ENCODE measurements around the gene ARPC1A. TPM values are rescaled to one million over a fixed set of nuclear protein-coding genes. Genes with fewer than 3 reads are reported as not detected.
"Not testable (repeated sequence)": the region's sequence is repeated elsewhere in the genome, so short reads cannot be mapped to it uniquely, and the experiment has no call there.

ARPC1A gene
- polyA plus RNA-seq, 1 experiment: 243 TPM

DNA sequence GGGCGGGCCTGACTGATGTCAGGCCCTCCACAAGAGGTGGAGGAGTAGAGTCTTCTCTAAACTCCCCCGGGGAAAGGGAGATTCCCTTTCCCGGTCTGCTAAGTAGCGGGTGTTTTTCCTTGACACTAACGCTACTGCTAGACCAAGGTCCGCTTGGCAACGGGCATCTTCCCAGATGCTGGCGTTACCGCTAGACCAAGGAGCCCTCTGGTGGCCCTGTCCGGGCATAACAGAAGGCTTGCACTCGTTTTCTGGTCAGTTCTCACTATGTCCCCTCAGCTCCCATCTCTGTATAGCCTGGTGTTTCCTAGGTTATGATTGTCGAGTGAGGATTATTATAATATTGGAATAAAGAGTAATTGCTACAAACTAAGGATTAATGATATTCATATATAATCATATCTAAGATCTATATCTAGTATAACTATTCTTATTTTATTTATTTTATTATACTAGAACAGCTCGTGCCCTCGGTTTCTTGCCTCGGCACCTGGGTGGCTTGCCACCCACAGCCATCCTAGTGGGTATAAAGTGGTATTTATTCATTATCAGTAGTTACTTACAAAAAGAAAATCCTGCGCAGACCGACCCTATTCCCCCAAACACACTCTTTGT is 89.9 kb downstream of the ARPC1A start:
- peaks cover 45% of the 10 kb centered on the region for H3K36me3 ChIP-seq (ENCODE audit: control insufficient read depth, insufficient read depth, low read length)
- H3K4me3 ChIP-seq (ENCODE audit: low read depth, low read length); DNase-seq (ENCODE audit: low read depth); POLR2A ChIA-PET; H3K27me3 ChIP-seq (ENCODE audit: control insufficient read depth, insufficient read depth, low read length): not testable (repeated sequence)
- CTCF ChIA-PET: interaction anchor here (0.6 to 1.4 kb wide), 11 partner anchors 9 to 77 kb away, joined by 3 to 7 read pairs (median 3); no protein-coding TSS in a partner anchor
- TF ChIP-seq, protein P1, sequence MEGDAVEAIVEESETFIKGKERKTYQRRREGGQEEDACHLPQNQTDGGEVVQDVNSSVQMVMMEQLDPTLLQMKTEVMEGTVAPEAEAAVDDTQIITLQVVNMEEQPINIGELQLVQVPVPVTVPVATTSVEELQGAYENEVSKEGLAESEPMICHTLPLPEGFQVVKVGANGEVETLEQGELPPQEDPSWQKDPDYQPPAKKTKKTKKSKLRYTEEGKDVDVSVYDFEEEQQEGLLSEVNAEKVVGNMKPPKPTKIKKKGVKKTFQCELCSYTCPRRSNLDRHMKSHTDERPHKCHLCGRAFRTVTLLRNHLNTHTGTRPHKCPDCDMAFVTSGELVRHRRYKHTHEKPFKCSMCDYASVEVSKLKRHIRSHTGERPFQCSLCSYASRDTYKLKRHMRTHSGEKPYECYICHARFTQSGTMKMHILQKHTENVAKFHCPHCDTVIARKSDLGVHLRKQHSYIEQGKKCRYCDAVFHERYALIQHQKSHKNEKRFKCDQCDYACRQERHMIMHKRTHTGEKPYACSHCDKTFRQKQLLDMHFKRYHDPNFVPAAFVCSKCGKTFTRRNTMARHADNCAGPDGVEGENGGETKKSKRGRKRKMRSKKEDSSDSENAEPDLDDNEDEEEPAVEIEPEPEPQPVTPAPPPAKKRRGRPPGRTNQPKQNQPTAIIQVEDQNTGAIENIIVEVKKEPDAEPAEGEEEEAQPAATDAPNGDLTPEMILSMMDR (IDR thresholded peaks at IDR 0.05; ENCODE audit: insufficient read depth, low read depth, low read length): peak; percentile 65

Other genes with a start within 250 kb of the ARPC1A start
- gene SMURF1, start 181.8 kb upstream of the ARPC1A start, polyA plus RNA-seq (2011; rRNA removed): 14.0 and 15.4 TPM in 2 replicates
- gene KPNA7, start 117.8 kb upstream of the ARPC1A start, polyA plus RNA-seq (2011; rRNA removed): not detected in 2 replicates
- gene MYH16, start 53.1 kb upstream of the ARPC1A start, polyA plus RNA-seq (2011; rRNA removed): not detected in 2 replicates
- 209 and 642 TPM in 2 replicates for gene ARPC1B, start 48.8 kb downstream of the ARPC1A start, polyA plus RNA-seq (2011; rRNA removed)
- 45.5 and 62.0 TPM in 2 replicates for gene PDAP1, start 82.7 kb downstream of the ARPC1A start, polyA plus RNA-seq (2011; rRNA removed)
- gene BUD31, start 83.1 kb downstream of the ARPC1A start, polyA plus RNA-seq (2011; rRNA removed): 85.2 and 92.9 TPM in 2 replicates
- 1.7 and 3.5 TPM in 2 replicates for gene PTCD1, start 112.9 kb downstream of the ARPC1A start, polyA plus RNA-seq (2011; rRNA removed)
- 33.6 and 40.1 TPM in 2 replicates for gene CPSF4, start 113.0 kb downstream of the ARPC1A start, polyA plus RNA-seq (2011; rRNA removed)
- gene ATP5MF, start 140.3 kb downstream of the ARPC1A start, polyA plus RNA-seq (2011; rRNA removed): 381 and 619 TPM in 2 replicates
- 8.2 and 11.4 TPM in 2 replicates for gene ZNF789, start 147.0 kb downstream of the ARPC1A start, polyA plus RNA-seq (2011; rRNA removed)
- 12.3 and 12.5 TPM in 2 replicates for gene ZNF394, start 174.4 kb downstream of the ARPC1A start, polyA plus RNA-seq (2011; rRNA removed)
- gene ZKSCAN5, start 178.8 kb downstream of the ARPC1A start, polyA plus RNA-seq (2011; rRNA removed): 9.7 and 10.3 TPM in 2 replicates
- gene FAM200A, start 226.2 kb downstream of the ARPC1A start, polyA plus RNA-seq (2011; rRNA removed): 3.8 and 5.9 TPM in 2 replicates
- 47.2 and 56.4 TPM in 2 replicates for gene ZNF655, start 232.7 kb downstream of the ARPC1A start, polyA plus RNA-seq (2011; rRNA removed)